Activated CD4-positive, alpha-beta T cell treated with anti-CD3 and anti-CD28 coated beads for 48 hours (primary cell): Measurements from ENCODE around the gene RIBC2.
"Not testable (repeated sequence)": the region's sequence is repeated elsewhere in the genome, so short reads cannot be mapped to it uniquely, and the experiment has no call there.

ENCODE experiments used
- DNase-seq: peaks from one replicate; pipeline ENCODE4 v3.0.0-alpha.2; 2020

RIBC2 gene, protein sequence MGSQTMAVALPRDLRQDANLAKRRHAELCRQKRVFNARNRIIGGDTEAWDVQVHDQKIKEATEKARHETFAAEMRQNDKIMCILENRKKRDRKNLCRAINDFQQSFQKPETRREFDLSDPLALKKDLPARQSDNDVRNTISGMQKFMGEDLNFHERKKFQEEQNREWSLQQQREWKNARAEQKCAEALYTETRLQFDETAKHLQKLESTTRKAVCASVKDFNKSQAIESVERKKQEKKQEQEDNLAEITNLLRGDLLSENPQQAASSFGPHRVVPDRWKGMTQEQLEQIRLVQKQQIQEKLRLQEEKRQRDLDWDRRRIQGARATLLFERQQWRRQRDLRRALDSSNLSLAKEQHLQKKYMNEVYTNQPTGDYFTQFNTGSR

DNA sequence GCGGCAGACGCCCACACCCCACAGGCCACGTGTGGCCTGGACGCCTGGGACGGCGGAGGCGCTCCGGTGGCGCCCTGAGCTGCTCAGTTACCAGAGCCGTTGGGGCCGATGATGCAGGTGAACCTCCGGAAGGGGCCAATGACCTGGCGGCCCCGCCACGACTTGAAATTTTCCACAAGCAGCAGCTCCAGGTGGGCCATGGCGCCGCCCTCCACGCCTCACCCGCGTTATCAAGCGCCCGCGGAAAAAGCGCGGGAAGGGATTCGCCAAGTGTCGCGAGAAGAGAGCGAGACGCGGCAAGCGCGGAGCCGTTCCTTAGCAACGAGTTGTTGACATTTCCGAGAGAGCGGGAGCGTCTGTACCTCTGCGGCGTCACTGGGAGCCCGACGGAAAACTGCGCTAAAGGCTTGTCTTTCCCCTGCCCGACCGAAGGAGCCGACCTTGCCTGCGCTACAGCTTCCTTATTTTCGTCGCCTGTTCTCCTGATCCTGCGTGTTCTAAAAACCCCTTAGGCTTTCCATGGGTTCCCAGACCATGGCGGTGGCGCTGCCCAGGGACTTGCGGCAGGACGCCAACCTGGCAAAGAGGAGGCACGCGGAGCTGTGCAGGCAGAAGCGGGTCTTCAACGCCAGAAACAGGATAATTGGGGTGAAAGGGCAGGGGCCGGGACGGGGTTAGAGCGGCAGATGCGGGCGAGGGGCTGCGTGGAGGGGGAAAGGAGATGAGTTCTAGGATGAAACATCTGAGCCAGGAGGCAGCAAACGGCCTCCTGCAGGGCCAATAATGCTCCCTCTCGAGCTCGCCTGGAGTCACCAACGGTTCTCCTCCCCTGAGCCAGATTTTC lies at the start of gene RIBC2, which contains the start of gene SMC1B:
RIBC2 (plus strand) TSS at position 326 of the 844 bp plus-strand sequence; CDS start at position 520, 194 bp downstream.
SMC1B (minus strand) TSS at position 232 of the 844 bp plus-strand sequence; CDS start at position 200, 32 bp downstream.
- DNase-seq: peak; percentile 94

DNA sequence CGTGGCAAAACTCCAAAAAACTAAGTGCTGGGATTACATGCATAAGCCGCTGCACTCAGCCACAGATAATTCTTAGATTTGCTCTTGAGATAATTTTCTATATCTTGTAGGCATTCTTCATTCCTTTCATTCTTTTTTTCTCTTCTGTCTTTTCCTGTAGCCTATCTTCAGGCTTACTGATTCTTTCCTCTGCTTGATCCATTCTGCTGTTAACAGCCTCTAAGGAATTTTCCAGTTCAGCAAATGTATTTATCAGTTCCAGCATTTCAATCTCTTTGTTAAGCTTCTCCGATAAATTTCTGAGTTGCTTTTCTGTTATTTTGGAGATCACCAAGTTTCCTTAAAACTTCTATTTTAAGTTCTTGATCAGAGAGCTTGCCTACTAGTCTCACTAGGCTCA lies 46.8 kb upstream of the RIBC2 start:
- no peak for DNase-seq

DNA sequence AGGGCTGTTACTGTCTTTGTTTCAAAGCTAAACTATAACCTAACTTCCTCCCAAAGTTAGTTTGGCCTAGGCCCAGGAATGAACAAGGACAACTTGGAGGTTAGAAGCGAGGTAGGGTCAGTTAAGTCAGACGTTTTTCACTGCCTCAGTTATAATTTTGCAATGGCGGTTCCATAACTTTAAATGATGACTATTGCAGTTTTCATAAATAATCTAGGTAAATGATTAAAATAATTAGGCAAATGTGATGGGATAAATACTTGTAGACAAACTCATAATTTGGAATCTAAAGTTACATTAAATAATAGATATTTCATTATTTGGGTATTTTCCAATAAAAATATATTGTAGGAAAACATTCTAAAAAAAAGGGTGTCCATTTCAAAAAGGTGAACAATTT lies 39.9 kb upstream of the RIBC2 start:
- not testable (repeated sequence) for DNase-seq

DNA sequence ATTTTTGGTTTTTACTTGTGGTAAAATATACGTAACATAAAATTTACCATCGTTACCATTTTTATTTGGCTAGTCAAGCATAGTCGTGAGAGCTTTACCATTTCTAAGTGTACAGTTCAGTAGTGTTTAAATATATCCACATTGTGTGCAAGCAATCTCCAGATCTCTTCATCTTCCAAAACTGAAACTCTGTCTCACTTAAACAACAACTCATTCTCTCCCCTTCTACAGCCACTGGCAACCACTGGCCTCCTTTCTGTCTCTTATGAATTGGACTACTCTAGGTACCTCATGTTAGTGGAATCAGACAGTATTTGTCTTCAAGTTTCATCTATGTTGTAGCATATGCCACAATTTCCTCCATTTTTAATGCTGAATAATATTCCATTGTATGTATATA lies 37.5 kb upstream of the RIBC2 start:
- DNase-seq: no peak

DNA sequence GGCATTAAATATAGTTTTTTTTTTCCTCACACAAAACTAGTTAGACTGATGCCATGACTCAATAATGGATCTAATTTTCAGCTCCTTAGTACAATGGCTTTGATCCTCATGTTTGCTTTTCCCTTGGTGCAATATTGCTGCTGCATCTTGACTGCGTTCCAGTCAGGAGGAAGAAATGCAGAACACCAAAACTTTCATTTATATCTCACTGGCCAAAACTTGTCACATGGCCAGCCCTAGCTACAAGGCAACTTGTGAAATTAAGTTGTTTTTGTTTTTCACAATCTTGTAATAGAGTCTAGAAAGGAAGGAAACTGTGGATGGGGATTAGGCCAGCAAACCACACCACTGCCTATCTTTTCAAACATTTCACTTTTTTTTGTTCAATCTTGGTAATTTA lies 36.8 kb upstream of the RIBC2 start:
- no peak for DNase-seq

DNA sequence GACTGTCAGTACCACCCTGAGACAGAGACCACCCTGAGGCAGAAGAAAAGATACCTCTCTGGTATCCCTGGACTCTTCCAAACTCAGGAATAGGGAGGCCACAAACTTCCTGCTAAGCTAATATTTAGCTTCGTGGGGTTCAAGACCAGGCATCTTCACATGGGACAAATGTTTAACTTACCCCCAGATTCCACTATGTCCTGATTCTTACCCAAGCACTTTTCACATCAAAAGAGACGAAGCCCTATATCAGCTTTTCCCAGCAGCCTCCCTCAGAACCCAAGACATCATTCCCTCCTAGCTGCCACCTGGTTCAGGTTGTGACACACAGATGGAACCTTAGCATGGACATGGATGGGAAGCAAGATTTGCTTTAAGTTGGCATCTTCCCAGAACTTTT lies 32.1 kb upstream of the RIBC2 start:
- DNase-seq: no peak

DNA sequence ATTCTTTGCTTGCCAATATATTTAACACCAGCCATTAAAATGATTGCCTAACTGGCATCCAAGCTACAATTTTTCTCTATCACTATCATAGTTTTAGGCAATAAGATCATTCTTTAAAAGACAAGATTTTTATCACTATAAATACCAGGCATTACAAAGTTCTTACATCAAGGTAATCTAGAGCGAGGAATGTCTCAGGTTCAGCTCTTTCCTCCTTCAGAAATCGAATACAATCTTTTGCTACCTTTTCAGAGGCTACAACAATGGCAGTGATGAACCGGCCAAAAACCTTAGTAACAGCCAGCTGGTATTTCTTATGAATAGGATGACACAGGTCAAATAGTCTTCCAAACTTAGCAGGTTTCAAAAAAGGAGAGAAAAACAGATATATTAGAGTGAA lies 23.9 kb upstream of the RIBC2 start:
- no peak for DNase-seq

DNA sequence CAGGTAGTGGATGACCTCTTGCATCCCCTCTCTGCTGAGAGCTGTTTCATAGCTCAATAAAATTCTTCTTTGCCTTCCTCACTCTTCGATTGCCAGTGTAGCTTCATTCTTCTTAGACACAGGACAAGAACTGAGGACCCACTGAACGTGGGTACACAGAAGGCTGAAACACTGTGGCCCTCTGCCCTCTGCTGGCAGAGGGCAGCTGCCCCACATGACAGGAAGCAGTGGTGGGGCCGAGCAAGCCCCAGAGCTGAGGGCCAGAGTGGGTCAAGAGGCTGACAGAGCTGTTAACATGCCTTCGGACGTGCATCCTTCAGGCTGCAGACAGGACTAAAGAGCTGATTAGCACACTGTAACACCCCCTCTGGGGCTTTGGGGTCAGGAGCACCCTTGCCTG lies 15.7 kb upstream of the RIBC2 start:
- DNase-seq: no peak

DNA sequence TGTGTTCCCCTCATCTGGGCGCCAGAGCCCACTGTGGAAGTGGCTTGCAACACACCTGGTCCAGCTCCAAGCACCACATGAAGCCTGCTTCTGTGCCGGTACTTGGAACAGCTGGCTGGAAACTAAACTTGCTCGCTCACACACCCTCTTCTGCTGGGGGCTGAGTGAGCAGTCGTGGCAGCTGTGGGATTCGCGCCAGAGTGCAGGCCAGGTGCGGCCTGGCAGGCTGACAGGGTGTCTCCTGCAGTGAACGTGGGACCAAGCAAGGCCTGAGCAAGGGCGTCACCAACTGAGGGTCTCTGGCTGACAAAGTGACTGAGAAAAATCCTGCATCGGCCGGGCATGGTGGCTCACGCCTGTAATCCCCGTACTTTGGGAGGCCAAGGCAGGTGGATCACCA lies 15.3 kb upstream of the RIBC2 start:
- DNase-seq: no peak

DNA sequence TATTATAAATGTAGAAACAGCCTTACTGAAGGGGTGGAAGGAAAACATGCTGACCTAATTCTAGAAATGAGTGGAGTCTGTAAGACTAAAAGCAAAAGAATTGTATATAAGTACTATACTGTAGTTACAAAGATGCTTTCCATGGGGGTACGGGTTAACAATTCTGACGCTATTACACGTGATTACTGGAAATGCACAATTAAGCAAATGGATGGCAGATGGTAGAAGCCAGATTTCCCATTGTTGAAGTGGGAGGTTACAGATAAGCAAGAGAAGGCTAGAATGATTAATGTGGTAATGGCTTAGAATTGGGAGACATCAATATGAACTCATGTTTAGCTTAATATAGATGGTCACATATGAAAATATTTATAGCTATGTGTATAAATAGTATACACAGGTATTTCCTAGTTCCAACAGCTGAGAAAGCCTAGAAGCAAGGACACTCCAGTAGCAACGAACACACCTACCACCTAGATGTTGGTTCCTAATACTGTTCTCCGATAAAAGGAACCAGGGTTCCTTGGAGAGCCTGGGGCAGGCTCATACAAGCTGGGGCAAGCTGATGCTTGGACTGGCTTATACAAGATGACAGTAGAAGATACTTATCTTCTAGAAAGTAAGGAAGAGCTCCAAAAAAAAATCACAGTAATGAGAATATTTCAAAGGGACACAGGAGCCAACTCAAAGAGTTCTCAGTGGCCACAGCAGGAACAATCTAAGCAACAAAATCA lies 13.6 kb upstream of the RIBC2 start:
- DNase-seq: no peak

DNA sequence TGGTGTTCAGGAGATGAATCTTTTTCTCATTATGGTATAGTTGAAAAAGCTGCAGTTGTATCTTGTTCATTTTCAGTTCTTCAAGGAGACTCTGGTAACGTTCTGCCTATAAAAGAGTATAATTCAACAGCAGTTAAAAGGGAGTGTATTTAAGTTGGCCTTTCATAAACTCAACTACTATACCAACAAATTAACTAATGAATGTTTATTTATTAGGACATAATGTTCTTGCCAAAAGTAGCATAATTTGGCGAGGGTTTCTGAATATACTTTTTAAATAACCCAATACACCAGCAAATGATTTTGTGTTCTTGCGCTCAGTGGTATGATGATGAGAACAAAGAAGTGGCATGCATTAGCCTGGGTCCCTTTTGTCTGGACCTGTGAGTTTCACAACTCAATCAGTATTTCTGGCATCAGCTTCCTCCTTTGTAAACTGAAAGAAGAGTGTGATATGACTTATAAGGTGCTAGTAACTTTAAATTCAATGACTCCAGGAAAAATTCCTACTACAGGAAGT lies 11.0 kb upstream of the RIBC2 start:
- DNase-seq: no peak

DNA sequence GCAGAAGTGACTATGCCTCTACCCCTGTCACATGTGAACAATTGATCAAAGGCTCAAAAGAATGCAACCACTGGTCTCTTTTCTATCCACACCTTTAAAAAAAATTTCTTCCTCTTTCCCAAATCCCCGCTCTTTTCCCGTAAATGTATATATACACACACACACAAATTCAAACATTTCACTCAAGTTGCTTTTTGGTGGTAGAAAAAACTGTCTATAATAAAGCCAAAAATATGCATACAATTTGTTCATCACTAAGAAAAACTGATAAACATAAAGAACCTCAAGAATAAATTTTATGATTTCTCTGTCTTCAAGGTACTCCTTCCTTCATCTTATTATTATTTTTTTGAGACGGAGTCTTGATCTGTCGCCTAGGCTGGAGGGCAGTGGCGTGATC lies 5.7 kb upstream of the RIBC2 start:
- no peak for DNase-seq

DNA sequence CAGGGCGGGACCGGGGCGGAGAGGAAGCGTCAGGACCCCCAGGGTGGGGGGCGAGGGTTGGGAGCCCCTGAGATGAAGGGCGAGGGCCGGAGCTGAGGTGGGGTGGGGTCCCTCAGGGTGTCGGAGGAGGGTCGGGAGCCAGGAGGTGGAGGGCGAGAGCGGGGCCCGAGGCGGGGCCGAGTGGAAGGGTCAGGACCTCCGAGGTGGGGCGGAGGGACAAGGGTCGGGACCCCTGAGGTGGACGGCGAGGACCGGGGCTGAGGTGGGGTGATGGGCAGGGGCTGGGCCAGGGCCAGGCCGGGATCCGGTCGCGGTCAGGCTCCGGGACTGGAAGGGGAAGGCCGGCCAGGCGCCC lies 503 bp upstream of the RIBC2 start:
- DNase-seq: no peak

DNA sequence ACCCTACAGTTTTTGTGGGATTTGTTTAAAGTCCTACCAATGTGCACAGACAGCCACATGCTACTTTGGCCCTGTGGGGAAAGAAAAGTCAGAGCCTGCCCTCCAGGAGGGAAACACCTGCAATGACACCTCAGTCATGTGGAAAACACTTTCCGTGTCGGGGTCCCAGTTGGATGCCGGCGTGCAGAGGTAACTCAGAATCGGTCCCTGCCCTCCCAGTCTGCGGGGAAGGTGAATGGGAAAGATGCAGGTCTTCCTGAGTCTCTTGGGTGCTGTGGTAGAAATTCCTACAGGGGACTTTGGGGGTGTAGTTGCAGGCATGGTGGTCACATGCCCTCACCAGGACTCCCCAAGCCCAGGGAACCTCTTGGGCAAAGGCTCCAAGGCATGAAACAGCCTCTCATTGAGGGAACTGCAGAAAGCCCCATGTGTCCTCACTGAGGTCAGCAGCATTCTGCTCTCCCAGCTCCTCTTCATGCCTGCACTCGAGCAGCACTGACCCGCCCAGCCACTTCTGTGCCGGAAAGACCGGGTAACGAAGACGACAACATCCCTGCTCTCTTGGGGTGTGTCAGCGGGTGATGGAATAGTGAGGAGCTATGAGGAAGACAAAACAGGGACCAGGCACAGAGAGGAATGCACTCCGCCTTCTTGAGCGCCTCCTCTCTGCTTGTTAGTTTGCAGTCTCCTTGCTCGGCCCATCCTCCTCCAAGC lies 4.7 kb downstream of the RIBC2 start:
- DNase-seq: no peak

DNA sequence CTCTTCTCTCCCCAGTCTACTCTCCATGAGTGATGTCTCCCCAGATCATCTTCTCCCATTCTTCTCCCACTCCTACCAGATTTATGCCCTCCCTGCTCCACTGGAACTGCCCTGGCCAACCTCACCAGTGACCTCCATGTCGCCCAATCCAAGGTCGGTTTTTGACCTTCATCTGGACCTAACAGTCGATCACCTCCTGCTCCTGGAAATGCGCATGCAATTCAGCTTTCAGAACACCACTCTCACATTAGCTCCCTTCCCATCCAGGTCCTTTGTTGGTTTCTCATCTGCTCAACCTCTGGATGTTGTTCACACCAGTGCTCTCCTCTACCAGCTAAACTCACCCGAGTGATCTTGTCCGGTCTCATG lies 5.3 kb downstream of the RIBC2 start:
- DNase-seq: no peak

DNA sequence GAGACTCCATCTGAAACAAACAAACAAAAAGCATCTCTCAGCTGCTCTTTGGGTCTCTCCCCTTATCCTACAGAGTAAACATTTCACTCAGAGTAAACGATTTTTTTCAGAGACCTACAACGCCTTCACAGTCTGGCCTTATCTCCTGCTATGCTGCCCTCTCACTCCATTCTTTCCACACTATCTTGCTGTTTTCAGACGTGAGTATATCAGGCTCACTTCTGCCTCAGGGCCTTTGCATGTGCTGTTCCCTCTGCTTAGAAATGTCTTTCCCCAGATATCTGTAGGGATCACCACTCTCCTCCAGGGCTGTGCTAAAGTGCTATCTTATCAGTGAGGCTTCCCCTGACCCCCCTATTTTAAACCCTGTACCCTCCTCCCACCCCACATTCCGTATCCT lies 6.5 kb downstream of the RIBC2 start:
- DNase-seq: no peak

DNA sequence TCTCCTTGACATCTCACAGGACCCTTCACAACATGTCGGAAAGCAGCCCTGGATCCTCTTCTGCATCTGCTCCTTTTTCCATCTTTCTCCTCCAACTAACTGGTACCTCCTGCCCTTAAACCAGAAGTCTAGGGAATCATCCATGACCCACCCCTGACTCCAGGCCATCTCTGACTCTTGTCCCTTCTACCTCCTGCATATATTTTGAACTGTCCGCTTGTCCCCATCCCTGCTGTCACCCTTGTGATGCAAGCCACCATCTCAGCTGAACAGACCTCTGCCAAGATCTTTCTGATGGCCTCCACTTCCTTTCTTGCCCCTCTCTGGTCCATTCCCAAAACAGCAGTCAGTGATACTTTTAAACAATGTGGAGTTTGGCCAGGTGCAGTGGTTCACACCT lies 7.0 kb downstream of the RIBC2 start:
- DNase-seq: no peak

DNA sequence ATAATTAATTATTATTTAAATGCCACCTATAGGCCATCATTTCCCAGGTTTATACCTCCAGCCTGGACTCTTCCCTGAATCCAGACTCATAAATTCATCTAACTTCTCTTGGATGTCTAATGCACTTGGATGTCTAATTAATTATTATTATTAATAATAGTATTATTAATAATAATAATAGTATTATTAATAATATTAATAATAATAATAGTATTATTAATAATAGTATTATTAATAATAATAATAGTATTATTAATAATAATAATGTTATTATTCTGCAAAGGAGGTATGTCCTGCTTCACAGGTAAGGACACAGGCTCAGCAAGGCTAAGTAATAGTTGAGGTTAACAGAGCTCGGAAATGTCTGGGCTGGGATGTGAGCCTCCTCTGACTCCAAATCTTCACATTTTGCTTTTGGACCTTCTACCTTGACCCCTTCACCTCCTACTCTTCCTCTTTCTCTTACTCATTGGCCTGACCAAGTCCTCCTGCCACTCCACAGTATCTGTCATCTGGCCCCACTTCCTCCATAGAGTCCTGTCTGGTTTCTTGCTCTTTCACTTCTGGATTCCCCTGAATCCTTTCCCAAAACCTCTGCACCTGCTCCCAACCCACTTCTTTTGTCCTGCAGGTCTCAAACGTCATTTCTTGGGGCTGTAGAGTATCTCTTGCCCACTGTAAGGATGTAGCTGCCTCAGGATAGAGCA lies 8.0 kb downstream of the RIBC2 start:
- DNase-seq: no peak

DNA sequence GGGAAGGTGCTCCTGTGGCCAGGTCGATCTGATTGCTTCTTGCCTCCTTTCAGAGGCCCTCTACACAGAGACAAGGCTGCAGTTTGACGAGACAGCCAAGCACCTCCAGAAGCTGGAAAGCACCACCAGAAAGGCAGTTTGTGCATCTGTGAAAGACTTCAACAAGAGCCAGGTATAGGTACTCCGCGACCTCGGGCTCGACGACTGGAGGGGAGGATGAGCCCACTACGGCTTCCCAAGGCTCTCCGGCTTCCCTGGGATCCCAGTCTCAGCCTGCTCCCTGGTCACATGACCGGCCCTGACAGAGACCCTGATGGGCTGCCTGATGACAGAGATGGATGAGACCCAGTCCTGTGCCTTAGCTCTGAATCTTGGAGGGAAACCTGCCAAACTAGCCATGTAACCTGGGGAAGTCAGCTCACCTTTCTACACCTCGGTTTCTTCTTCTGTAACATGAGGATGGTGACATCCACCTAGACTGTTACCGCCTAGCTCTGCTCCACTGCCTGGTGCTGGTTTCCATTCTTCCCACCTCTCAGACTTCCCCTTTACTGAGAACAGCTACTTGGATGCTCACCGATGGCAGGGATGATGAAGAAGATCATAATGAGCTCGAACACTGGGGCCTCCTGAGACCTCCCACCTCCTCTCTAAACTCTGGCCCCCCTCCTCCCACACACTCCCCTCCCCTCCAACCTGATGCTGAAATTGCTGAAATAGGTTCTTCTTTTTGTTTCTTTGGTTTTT lies 8.9 kb downstream of the RIBC2 start:
- no peak for DNase-seq

DNA sequence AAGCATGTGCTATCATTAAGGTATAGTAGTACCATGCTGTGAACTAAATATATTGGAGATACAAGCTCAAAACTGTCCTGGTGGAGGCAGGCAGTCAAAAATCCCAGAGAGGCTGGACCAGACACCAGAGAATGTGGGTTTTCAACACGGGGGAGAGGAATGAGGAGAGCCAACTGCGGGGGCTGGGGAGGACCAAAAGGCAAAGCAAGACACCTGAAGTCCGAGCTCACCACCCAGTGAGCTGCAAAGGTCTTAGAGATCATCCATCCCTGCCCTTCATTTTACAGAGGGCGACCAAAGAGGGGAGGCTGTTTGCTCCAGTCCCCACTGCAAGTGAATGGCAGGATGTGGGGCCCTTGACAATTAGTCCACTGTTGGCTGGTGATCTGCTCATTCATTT lies 10.0 kb downstream of the RIBC2 start:
- no peak for DNase-seq

DNA sequence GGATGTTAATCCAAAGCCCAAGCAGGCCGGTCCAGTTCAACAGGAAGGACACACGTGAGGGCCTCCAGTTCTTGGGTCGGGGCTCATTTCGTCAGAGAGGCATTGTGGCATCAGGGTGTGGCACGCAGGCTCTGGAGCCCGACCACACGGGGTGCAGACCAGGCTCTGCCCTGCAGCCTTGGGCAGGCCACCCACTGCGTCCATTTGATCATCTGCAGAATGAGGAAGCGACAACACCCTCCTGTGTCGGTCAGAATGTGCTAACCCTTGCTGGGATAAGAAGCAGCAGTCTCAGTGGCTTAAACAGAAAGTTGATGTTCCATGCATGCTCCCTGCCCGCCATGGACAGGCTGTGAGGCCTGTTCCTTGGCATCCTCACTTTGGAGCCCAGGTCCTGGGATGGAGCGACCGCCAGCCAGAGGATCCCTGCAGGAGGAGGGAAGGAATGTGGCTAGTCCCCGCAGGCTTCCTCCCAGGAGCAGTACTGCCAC lies 10.8 kb downstream of the RIBC2 start:
- DNase-seq: no peak
